PC-9 (cell line): ENCODE measurements around the gene RABL2A.
"Not testable (repeated sequence)": the region's sequence is repeated elsewhere in the genome, so short reads cannot be mapped to it uniquely, and the experiment has no call there.

ENCODE experiments used
- EZH2 ChIP-seq: fragments of 200-600 bp; sonication (generic); IDR thresholded peaks from 2 replicates; pipeline ENCODE4 v1.8.0; 2017; ENCODE audit warnings: antibody characterized with exemption, low read depth
- TF ChIP-seq, protein P1 (sequence below): fragments of 200-600 bp; sonication (generic); conservative IDR thresholded peaks from 2 replicates; pipeline ENCODE4 v1.6.1; 2017; ENCODE audit warnings: mixed run types, antibody characterized with exemption, mild to moderate bottlenecking, moderate library complexity

DNA sequence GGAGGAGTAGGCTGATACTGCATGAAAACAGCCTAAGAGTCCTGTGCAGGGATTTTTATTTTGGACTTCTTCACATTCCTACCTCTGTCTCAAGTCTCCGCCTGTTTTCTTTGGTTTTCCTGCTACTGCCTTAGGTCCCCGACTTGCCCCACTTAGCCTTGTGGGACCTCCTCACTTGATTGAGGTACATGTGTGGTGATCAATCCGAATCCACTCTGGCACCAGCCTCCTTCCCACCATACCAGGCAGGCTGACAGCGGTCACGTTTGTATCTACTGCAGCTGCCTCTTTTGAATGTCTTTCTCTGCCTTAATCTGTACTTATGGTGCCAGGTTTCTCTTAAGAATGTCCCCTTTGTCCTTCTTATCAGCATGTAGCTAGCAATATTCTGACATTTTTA lies 22.4 kb upstream of the RABL2A start:
- not testable (repeated sequence) for TF ChIP-seq EZH2
- TF ChIP-seq, protein P1, sequence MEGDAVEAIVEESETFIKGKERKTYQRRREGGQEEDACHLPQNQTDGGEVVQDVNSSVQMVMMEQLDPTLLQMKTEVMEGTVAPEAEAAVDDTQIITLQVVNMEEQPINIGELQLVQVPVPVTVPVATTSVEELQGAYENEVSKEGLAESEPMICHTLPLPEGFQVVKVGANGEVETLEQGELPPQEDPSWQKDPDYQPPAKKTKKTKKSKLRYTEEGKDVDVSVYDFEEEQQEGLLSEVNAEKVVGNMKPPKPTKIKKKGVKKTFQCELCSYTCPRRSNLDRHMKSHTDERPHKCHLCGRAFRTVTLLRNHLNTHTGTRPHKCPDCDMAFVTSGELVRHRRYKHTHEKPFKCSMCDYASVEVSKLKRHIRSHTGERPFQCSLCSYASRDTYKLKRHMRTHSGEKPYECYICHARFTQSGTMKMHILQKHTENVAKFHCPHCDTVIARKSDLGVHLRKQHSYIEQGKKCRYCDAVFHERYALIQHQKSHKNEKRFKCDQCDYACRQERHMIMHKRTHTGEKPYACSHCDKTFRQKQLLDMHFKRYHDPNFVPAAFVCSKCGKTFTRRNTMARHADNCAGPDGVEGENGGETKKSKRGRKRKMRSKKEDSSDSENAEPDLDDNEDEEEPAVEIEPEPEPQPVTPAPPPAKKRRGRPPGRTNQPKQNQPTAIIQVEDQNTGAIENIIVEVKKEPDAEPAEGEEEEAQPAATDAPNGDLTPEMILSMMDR, result not testable (repeated sequence)
